Fibroblast of skin of back (primary cell): ENCODE measurements around the gene PPP2R1A. TPM values are rescaled to one million over a fixed set of nuclear protein-coding genes. Genes with fewer than 3 reads are reported as not detected.

Experiments used
- DNase-seq: peaks from one replicate; pipeline ENCODE4 v3.0.0-alpha.2; 2013
- polyA plus RNA-seq, 2 experiments: library from polyadenylated mRNA; unstranded; fragments of 120-200 nt; gene quantifications; one replicate each; pipeline ENCODE4 v1.2.1, GENCODE V29; 2013; ENCODE audit not compliant: insufficient read length in 2 of 2

PPP2R1A gene
- 391 TPM for polyA plus RNA-seq (2013, experiment 1 of 2; ENCODE audit: insufficient read length)
- 300 TPM for polyA plus RNA-seq (2013, experiment 2 of 2; ENCODE audit: insufficient read length)

DNA sequence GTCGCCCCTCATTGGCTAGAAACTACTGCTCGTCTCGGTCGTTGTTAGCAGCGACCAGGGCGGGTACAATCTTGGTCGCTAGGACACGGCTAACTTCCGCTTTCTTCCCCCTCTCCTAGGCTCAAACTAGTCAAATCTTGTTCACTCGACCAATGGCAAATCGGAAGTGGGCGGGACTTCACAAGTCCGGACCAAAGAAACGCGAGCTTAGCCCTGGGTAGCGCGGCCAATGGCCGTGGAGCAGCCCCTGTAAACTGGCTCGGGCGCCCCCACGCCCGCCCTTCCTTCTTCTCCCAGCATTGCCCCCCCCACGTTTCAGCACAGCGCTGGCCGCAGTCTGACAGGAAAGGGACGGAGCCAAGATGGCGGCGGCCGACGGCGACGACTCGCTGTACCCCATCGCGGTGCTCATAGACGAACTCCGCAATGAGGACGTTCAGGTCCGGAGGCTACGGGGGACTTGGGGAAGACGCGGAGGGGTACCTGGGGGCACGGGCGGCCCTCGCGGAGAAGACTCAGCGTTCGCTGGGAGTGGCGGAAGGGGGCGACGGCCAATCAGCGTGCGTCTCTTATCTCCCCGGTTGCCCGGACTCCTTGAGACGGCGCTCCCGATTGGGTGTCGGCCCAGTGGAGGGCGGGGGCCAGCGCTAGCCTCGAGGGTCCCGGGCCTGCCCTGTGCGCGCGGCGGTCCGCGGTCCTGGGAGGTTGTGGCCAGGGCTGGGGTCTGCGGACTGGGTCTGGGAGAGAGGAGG, at the start of gene PPP2R1A:
TSS of gene PPP2R1A (plus strand) at position 318 of the 752 bp plus-strand sequence. CDS start at position 363, 45 bp downstream.
- DNase-seq: peak; percentile 100

DNA sequence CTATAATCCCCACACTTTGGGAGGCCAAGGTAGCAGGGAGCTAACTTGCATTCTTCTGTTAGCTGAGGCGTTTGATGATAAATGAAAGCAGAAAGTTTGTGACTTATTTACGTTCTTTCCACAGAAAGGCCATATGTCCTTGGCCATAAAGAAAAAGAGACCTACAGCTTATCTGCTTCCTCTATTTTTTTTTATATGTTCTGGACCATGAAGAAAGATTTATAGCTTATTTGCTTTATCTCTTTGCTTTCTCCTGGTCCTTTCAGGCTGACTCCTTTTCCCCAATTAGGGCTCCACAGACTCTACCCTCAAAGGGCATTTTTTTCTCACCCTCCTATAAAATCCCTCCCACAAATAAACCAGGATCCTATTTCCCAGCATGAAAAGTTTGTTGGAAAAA, 48.6 kb upstream of the PPP2R1A start:
- no peak for DNase-seq

DNA sequence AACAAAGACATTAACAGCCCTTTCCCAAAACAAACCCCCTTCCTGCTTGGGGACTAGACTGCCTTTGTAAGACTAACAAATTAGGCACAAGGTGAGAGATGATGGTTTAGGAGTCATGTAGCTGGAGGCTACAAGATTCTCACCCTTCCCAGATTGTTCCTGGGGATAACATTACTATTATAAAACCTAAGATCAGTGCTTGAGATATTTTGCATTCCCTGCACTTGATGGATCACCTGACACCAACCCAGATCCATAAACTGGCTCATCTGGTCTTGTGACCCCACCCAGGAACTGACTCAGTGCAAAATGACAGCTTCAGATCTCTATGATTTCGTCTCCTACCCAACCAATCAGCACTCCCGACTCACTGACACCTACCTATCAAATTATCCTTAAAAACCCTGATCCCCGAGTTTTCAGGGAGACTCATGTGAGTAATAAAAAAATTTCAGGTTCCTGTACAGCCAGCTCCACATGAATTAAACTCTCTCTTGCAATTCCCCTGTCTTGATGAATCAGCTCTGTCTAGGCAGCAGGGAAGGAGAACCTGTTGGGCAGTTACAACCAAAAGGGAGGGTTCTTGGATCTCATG, 47.8 kb upstream of the PPP2R1A start:
- no peak for DNase-seq

DNA sequence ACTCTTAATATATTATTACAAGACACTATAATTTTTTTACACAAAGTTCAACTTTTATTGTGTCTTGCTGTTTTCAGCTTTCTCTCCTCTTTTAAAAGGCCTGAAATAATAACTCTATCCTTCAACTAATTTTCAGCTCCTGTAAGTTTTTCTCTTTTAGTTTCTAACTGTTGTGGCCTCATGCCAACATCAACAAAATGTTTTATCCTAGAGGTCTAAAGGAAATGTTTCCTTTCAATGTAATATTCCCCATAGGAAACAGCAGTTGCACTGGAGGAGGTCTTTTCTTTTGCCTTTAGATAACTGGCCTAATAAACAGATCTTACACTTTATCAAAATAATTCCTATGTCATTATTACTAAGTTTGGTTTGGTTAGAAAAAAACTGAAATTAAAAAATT, 41.6 kb upstream of the PPP2R1A start:
- no peak for DNase-seq

DNA sequence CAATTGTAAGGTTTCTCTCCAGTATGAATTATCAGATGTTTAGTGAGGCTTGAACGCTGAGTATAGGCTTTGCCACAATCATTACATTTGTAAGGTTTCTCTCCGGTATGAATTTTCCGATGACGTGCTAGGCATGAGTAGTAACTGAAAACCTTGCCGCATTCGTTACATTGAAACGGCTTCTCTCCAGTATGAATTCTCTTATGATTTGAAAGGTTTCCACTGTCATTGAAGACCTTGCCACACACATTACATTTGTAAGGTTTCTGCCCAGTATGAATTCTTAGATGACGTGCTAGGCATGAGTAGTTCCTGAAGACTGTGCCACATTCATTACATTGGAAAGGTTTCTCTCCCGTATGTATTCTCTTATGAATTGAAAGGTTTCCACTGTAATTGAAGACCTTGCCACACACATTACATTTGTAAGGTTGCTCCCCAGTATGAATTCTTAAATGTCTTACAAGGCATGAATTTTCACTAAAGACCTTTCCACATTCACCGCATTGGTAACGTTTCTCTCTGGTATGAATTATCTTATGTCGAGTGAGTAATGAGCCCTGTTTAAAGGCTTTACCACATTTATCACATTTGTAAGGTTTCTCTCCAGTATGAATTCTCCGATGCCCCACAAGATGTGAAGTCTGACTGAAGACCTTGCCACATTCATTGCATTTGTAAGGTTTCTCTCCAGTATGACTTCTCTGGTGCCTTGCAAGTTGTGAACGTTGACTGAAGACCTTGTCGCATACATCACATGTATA, 34.1 kb upstream of the PPP2R1A start:
- no peak for DNase-seq

DNA sequence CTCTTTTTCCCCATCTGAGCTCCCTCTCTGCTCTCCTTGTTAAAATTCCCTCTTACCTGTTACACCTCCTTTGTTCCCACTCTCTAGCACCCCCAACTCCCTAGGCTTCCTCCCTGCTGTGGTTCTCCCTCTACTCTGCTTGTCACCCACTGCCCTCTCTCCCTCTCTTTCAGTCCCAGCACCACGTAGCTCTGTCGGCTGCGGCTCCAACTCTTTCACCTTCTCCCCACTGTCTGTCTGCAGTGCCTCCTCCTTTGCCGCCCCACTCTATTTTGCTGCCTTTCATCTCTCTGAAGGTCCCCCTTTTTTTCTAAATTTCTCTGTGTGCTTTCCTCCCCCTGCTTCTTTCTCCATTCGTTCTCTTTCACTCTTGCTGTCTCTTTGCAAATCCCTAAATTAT, 19.5 kb upstream of the PPP2R1A start:
- no peak for DNase-seq

DNA sequence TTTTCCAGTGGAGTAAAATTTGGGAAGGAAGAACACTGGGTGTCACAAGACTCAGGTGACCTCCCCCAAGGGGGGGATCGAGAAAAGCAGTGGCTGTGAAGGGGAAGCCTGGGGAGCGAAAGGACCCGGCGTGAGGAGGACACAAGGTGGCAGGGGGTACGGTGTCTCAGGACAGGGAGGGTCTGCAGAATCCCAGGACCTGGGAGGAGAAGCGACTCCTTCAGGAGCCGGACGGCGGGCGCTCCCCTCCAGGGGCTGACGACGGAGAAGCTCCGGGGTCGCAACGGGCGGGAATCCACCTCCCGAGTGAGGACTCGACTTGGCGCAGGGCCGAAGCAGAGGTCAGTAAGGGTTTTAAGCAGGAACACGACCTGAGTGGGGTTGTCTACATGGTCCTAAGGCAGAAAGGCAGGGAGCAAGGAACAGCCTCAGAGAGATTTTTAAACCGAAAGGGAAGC, 19.0 kb upstream of the PPP2R1A start:
- DNase-seq: peak; percentile 6

DNA sequence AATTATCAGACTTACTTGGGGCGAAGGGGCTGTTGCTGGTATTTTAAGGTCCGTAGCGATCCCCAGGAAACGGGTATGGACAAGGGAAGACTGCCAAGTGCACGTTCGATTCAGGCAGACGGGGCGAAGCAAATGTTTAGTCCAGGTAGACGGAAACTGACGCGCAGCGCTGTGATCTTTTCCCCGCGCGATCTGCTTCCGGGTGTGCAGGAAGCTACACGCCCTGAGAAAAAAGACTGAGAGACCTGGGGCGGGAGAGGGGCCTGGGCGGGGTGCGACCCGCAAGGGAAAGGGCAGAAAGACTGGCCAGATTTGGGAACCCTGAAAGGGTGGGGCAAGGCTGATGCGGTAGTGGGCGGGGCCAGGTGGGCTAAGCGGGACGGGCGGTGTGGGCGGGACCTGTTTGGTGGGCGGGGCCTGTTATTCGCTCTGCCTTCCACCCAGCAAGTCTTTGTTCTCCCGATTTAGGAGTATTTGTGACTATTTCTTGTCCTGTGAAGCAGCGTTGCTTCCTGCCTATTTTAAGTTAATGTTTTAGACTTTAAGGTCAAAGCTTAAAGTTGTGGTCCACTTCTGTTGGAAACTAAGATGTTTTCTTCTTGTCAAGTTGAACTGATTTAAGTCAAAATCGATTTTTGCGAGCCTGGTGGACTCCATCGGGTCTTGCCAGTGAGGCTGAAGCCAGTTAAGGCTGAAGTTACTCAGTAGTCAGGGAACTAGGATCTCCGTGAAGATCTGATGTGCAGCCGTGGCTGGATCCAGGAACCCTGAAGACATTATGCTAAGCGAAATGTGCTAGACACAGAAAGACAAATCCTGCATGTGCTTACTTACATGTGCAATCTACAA, 18.3 kb upstream of the PPP2R1A start, which contains the start of gene ZNF836:
TSS of gene ZNF836 (minus strand) at position 301 of the 849 bp plus-strand sequence. CDS start 3,549 bp downstream, outside the sequence.
- DNase-seq: peak; percentile 61

DNA sequence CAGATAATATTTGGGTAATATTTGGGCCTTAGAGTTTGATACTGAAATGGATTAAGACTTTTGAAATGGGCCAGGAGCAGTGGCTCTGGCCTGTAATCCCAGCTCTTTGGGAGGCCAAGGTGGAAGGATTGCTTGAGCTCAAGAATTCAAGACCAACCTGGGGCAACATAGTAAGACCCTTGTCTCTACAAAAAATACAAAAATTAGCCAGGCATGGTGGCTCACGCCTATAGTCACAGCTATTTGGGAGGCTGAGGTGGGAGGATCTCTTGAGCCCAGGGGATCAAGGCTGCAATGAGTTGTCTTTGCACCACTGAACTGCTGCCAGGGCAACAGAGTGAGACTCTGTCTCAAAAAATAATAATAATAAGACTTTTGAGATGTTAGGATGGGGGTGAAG, 17.5 kb upstream of the PPP2R1A start:
- no peak for DNase-seq

DNA sequence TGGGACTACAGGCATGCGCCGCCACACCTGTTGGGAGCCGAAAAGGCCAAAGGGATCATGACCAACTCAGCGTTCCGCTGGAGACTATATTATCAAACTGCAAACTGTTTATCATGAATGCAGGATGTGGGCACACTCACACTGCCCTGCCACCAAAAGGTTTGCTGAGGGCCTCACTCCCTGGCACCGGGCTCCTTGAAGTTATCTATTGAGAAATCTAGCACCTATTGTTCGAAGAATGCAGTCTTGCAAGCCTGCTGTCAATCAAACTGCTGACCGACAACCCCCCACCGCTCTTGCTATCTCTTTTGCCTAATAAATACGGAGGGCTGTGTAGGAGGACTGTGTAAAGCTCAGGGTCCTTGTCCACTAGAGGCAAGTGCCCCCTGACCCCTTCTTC, 13.3 kb upstream of the PPP2R1A start:
- no peak for DNase-seq

DNA sequence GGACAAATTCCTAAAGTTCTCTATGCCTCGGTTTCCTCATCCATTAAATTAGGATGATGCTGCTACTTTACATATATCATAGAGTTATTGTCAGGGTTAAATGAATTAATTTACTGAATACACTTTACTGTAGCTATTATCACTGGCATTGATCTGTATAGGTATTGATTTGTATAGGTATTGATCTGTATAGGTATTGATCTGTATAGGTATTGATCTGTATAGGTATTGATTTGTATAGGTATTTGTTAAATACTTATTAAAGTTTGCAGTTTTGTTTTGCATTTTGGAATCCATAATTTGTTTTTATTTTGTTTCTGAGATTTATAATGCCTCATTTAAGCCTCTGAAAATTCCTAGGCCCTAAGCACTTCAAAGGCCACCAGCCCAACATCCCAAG, 2.4 kb upstream of the PPP2R1A start:
- DNase-seq: no peak

DNA sequence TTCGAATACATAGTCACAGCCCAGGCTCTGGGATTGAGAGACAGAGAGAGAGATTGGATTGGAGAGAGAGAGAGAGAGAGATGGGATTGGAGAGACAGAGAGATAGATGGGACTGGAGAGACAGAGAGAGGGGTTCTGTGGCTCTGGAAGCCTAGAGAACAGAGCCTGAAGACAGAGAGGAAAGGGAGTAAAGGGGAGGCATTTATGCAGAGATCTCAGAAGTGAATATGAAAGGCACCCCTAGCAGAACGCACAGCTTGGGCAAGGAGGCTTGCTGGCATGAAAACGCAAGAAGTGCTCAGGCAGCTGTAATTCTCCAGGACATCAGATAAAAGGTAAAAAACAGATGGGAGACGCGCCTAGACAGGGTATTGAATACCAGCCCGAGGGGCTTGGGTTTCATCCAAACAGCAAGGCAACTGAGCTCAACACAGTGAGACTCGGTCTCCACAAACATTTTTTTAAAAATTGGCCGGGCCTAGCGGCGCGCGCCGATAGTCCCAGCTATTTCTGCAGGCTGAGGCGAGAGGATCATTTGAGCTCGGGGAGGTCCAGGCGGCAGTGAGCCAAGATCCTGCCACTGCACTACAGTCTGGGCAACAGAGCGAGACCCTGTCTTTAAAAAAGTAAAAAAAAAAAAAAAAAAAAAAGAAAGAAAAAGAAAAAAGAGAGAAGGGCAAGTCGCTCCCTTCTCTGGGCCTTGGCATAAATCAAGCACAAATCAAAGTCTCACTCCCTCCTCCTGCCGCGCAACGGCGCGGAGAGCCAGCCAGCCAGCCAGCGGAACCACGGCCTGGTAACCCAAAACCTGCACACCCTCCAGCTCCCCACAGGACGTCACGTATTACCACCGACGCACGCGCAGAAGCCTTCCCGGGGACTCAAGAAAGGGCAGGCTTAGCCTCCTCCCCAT, 774 bp upstream of the PPP2R1A start:
- DNase-seq: no peak

DNA sequence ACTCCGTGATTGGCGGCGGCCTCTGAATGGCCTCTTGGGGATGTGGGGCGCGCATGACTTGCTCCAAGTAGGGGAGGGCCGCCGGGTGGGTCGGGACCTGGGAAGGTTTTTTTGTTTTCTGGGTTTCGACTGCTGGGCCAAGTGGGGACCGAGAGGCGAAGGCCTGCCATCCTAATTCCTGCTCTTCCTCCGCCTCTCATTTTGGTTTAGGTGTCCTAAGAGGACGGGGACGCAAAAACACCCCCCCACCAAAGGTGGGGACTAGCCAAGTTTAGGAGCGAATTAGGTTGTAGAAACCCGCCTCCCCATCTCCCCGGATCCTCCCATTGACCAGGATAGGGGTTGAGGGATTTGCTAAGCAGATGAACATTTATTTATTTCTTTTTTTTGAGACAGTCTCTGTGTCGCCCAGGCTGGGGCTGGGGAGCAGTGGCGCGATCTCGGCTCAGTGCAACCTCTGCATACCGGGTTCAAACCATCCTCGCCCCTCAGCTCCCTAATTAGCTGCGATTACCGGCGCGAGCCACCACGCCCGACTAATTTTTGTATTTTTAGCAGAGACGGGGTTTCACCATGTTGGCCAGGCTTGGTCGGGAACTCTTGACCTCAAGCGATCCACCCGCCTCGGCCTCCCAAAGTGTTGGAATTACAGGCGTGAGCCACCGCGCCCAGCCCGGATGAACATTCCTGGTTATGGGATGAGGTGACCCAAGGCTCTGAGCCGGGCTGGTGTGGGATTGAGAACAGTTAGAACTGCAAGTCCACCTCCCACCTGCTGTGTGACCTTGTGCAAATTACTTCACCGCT, 838 bp downstream of the PPP2R1A start:
- DNase-seq: peak; percentile 57

DNA sequence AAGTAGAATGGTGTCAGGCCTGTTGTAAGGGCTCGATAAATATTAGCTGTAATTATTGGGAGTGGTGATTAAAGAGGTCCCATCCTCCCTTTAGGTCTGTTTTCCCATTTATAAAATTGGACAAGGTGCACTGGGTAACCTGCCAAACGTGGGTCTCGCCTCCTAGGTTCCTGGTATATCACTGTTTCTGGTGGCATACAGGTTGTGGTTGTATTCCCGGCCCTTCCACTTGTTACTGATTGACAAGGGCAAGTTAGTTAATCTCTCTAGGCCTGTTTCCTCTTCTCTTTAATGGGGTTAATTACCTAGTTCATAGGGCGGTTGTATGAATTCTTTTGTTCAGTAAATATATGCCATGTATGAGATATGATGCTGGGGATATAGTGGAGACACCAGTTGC, 1.5 kb downstream of the PPP2R1A start:
- no peak for DNase-seq

DNA sequence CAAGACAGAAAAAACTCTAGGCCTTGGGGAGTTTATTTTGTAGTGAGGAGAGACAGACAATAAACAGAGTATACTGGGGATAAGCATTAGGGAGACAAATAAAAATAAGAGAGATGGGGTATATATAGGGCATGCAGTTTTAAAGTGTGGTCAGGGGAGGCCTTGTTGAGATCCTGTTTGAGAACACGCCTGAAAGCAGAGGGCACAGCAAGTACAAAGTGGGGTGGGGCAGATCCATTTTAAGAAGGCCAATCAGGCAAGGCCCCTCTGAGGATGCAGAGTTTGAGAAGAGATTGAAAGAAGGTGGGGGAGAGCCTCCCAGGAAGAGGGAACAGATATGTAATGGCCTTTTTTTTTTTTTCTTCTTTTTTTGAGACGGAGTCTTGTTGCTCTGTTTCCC, 2.1 kb downstream of the PPP2R1A start:
- no peak for DNase-seq

DNA sequence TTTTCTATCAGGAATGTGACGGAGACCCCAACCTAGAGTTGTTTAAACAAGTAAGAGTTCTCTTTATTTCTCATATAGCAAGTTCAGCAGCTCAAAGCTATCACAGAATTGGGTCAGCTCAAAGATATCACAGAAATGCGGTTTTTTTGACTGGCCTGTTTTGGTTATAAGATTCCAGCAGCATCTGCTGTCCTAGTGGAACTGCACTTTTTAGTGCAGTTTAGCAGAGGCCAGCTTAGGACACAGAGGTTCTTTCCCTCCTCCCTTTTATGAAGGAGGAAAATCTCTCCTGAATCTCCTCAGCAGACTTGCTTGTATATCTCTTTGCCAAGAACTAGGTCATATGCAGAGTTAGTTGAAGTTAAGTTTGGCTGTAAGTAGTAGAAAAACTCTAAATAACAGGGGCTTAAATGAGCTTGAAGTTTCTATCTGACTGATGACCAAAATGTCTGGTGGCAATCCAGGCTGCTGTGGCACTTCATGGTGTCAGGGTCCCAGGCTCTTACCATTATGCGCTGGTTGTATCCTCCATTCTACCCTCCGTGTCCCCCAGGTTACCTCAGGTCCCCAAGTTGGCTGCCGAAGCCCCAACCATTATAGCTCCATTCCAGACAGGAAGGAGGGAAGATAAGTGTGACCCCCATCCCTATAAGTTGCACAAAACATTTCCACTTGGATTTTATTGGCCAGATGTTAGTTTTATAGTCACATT, 6.6 kb downstream of the PPP2R1A start:
- DNase-seq: no peak

DNA sequence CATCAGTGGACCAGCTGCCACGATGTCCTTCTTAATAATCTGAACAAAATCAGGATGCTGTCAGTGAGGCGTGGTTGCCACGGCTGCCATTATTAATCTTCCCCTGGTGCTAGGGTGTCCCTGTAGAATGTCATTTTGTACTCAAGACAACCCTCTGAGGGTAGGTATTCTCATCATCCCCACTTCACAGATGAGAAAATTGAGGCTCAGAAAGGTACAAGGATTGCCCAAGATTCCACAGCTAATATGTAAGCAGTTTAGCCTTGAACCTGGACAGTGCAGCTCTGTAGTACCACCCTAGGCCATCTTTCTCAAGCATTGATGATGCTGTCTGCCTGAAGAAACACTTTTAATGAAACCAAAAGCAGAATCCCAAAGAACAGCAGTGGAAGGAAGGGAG, 8.1 kb downstream of the PPP2R1A start:
- no peak for DNase-seq

DNA sequence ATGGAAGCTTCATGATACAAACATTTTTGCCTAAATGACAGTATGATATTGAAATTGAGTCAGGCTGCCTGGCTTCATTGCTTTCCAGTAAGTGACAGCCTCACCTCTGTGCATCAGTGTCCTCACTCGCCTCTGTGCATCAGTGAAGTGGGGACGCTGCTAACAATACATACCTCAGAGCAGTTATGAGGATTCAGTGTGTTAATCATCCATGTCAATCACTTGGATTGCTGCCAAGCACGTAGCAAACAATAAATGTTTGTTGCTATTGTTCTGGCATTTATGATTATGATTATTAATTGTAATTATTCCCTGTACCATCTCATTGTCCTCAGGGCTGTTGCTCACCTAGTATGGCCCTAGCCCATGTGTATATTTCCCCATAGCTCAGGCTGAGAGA, 8.8 kb downstream of the PPP2R1A start:
- DNase-seq: no peak

DNA sequence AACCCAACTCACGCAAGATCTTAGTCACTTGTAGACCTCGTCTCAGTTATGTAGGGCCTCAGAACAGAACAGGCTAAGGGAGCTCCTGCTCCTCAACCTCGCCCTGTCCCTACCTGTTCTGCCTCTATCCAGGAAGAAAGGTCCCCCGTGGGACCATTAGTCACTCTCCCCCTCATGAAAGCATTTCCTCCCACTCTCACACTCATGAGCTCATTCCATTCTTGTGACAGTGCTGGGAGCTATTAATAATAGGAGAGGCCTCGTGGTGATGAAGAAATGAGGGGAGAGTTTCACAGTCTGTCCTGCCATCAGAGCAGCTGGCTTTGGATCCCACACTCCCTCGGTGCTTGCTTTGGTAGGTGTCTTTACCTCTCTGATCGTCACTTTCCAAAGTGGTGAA, 10.2 kb downstream of the PPP2R1A start:
- DNase-seq: peak; percentile 86
